CD4-positive, alpha-beta T cell treated with Interleukin-10 for 1 hour (primary cell): ENCODE results near the gene FTHL17.

Source experiments
- DNase-seq: peaks from one replicate; pipeline ENCODE4 v3.0.0-alpha.2; 2020

The FTHL17 gene

DNA sequence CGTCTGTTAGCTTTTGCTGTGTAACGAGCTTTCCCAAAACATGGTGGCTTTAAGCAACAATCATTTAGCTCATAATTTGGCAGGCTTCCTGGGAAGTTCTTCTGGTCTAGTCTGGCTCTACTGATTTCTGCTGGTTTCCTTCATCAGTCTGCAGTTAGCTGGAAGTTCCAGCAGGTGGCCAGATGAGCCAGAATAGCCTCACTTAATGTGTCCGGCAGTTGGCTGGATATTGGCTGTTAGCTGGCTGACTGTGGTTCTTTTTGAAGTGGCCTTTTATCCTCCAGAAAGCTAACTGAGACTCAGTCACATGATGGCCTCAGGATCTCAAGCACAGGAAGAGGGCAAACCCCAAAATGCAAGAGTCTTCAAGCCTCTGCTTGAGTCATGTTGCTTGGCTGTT is 34.9 kb downstream of the FTHL17 start:
- DNase-seq, result peak; percentile 3

DNA sequence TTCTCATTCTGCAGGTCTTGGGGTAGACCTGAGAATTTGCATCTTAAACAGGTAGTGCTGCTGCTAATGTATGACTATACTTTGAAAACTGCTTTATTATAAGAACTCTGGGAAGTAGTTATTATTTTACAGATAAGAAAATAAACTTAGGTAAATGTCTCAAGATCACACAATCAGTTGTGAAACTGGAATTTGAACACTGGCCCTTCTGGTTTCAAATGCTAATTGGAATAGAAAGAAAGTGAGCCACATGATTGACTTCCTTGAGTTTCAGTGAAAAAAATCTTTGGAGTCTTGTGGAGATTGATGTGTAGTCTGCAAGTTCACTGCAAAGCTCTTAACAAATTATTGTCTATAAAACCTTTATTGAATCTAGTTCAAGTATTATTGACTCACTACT is 44.5 kb downstream of the FTHL17 start:
- DNase-seq, result no peak

DNA sequence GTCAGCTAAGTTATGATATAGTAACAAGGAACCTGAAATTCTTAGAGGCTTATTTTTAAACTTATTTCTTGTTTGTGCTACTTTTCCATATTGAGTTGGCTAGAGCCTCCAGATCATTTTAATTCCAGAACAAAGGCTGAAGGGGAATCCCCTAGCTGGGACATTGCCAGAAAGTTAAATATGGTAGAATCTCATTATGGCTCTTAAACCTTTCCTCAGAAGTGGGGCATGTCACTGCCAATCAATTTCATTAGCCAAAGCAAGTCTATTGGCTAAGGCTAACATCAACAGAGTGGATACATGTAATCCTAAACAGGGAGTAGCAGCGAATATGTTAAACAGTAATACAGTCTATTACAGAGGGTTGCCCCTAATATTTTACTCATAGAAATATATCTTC is 47.0 kb downstream of the FTHL17 start:
- DNase-seq, result no peak

DNA sequence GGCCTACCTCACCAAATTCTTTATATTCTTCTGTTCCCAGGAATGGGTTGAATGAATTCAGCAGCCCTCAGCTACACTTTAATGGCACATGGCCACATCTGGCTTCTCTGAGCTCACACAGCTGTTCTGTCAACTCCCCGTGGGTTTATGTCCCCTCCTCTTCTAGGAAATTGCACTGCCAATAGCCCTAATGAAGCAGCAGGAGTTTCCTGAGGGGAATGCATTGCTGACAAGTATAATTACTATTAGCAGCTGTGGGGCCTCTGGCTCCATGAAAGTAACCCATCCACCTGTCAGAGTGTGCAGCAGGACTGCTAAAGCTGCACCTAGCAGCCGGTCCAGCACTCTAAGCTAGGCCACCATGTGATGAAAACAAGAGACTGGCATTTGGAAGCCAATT is 50.3 kb downstream of the FTHL17 start:
- no peak for DNase-seq
